ENCODE results near the gene TPM4. TPM values are rescaled to one million over a fixed set of nuclear protein-coding genes. Genes with fewer than 3 reads are reported as not detected.

TPM4 gene
- total and polyA plus RNA-seq, 2 of the 13 experiments (the other 11 are each of a cell fraction or from before 2014, with no cell fraction given): 180 to 188 TPM

DNA sequence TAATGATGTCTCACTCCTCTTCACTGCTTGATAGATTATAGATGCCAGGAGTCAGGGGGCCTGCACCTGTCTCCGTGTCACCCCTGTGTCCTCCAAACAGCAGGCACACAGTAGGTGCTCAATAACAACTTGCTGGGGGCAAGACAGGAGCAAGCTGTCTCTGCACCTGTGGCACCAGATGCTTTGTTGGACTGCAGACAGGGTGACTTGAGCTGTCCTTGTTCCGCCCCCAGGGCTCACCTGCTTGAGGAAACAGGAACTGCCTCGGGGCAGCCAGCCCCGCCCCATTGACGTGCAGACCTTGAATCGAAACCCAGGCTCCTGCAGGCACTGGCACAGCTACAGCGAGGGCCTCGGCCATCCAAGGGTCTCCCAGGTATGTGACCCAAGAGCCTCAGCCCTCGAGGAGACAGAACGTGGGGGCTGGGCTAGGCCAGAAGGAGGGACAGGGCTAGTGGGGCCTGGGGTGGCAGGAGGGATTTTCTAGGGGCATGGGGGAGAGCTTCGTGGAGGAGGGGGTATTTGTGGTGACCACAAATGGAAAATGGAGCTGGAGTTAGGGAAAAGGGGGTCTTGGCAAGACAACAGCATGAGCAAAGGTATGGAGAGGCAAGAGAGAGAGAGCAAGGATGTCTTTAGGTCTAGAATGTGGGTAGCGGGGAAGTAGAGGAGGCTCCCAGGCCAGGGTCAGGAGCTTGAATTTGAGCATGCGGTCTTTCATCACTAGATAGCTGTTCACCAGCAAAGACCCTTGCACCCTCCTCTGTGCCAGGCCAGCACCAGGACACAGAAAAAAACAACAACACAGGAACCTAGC lies 67.3 kb downstream of the TPM4 start, which contains the start of gene HSH2D (continued):
- TF ChIP-seq POLR2AphosphoS5 (IDR thresholded peaks at IDR 0.05; ENCODE audit: low read depth, low read length) (peak; percentile 60), ZNF329 (CRISPR knock-in tag; IDR thresholded peaks at IDR 0.05; ENCODE audit: low read depth) (0 out of 2 replicates have a peak, but pooled peaks have one; percentile 16), ETV5 (CRISPR knock-in tag; IDR thresholded peaks at IDR 0.05; ENCODE audit: borderline replicate concordance) (peak; percentile 22; the same call in 1 of the 2 replicates), KAT2B (IDR thresholded peaks at IDR 0.05; ENCODE audit: borderline replicate concordance, low read depth, low read length) (no peak), ZNF333 (CRISPR knock-in tag; IDR thresholded peaks at IDR 0.05; ENCODE audit: borderline replicate concordance) (no peak), ZSCAN25 (CRISPR knock-in tag; IDR thresholded peaks at IDR 0.05) (no peak), ZNF136 (CRISPR knock-in tag; IDR thresholded peaks at IDR 0.05; ENCODE audit: low read depth) (no peak), XBP1 (CRISPR knock-in tag; IDR thresholded peaks at IDR 0.05) (no peak), ZNF883 (CRISPR knock-in tag; IDR thresholded peaks at IDR 0.05; ENCODE audit: not compliant biosample characterization) (peak; percentile 25), RAD51 (IDR thresholded peaks at IDR 0.05; ENCODE audit: borderline replicate concordance) (no peak), HDAC2 (CRISPR knock-in tag; IDR thresholded peaks at IDR 0.05) (no peak), KMT2B (CRISPR knock-in tag; IDR thresholded peaks at IDR 0.05) (no peak)
- TF ChIP-seq, protein P1, sequence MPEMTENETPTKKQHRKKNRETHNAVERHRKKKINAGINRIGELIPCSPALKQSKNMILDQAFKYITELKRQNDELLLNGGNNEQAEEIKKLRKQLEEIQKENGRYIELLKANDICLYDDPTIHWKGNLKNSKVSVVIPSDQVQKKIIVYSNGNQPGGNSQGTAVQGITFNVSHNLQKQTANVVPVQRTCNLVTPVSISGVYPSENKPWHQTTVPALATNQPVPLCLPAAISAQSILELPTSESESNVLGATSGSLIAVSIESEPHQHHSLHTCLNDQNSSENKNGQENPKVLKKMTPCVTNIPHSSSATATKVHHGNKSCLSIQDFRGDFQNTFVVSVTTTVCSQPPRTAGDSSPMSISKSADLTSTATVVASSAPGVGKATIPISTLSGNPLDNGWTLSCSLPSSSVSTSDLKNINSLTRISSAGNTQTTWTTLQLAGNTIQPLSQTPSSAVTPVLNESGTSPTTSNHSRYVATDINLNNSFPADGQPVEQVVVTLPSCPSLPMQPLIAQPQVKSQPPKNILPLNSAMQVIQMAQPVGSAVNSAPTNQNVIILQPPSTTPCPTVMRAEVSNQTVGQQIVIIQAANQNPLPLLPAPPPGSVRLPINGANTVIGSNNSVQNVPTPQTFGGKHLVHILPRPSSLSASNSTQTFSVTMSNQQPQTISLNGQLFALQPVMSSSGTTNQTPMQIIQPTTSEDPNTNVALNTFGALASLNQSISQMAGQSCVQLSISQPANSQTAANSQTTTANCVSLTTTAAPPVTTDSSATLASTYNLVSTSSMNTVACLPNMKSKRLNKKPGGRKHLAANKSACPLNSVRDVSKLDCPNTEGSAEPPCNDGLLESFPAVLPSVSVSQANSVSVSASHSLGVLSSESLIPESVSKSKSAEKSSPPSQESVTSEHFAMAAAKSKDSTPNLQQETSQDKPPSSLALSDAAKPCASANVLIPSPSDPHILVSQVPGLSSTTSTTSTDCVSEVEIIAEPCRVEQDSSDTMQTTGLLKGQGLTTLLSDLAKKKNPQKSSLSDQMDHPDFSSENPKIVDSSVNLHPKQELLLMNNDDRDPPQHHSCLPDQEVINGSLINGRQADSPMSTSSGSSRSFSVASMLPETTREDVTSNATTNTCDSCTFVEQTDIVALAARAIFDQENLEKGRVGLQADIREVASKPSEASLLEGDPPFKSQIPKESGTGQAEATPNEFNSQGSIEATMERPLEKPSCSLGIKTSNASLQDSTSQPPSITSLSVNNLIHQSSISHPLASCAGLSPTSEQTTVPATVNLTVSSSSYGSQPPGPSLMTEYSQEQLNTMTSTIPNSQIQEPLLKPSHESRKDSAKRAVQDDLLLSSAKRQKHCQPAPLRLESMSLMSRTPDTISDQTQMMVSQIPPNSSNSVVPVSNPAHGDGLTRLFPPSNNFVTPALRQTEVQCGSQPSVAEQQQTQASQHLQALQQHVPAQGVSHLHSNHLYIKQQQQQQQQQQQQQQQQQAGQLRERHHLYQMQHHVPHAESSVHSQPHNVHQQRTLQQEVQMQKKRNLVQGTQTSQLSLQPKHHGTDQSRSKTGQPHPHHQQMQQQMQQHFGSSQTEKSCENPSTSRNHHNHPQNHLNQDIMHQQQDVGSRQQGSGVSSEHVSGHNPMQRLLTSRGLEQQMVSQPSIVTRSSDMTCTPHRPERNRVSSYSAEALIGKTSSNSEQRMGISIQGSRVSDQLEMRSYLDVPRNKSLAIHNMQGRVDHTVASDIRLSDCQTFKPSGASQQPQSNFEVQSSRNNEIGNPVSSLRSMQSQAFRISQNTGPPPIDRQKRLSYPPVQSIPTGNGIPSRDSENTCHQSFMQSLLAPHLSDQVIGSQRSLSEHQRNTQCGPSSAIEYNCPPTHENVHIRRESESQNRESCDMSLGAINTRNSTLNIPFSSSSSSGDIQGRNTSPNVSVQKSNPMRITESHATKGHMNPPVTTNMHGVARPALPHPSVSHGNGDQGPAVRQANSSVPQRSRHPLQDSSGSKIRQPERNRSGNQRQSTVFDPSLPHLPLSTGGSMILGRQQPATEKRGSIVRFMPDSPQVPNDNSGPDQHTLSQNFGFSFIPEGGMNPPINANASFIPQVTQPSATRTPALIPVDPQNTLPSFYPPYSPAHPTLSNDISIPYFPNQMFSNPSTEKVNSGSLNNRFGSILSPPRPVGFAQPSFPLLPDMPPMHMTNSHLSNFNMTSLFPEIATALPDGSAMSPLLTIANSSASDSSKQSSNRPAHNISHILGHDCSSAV (CRISPR knock-in tag; IDR thresholded peaks at IDR 0.05; ENCODE audit: borderline replicate concordance): no peak
- TF ChIP-seq, protein P2, sequence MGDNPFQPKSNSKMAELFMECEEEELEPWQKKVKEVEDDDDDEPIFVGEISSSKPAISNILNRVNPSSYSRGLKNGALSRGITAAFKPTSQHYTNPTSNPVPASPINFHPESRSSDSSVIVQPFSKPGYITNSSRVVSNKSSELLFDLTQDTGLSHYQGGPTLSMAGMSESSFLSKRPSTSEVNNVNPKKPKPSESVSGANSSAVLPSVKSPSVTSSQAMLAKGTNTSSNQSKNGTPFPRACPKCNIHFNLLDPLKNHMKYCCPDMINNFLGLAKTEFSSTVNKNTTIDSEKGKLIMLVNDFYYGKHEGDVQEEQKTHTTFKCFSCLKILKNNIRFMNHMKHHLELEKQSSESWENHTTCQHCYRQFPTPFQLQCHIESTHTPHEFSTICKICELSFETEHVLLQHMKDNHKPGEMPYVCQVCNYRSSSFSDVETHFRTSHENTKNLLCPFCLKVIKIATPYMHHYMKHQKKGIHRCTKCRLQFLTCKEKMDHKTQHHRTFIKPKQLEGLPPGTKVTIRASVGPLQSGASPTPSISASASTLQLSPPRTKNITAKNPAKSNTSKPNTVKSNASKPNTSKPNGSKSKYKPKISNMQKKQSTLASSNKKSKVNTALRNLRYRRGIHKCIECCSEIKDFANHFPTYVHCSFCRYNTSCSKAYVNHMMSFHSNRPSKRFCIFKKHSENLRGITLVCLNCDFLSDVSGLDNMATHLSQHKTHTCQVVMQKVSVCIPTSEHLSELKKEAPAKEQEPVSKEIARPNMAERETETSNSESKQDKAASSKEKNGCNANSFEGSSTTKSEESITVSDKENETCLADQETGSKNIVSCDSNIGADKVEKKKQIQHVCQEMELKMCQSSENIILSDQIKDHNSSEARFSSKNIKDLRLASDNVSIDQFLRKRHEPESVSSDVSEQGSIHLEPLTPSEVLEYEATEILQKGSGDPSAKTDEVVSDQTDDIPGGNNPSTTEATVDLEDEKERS (CRISPR knock-in tag; IDR thresholded peaks at IDR 0.05): peak; percentile 67; the same call in 1 of the 2 replicates
- TF ChIP-seq, protein P3, sequence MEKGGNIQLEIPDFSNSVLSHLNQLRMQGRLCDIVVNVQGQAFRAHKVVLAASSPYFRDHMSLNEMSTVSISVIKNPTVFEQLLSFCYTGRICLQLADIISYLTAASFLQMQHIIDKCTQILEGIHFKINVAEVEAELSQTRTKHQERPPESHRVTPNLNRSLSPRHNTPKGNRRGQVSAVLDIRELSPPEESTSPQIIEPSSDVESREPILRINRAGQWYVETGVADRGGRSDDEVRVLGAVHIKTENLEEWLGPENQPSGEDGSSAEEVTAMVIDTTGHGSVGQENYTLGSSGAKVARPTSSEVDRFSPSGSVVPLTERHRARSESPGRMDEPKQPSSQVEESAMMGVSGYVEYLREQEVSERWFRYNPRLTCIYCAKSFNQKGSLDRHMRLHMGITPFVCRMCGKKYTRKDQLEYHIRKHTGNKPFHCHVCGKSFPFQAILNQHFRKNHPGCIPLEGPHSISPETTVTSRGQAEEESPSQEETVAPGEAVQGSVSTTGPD (CRISPR knock-in tag; IDR thresholded peaks at IDR 0.05): peak; percentile 49; the same call in 1 of the 2 replicates
- TF ChIP-seq, protein P4, sequence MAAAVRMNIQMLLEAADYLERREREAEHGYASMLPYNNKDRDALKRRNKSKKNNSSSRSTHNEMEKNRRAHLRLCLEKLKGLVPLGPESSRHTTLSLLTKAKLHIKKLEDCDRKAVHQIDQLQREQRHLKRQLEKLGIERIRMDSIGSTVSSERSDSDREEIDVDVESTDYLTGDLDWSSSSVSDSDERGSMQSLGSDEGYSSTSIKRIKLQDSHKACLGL (CRISPR knock-in tag; IDR thresholded peaks at IDR 0.05): no peak

All from HepG2 (cell line).